ENCODE results near the gene IRS1. TPM values are rescaled to one million over a fixed set of nuclear protein-coding genes. Genes with fewer than 3 reads are reported as not detected.

The IRS1 gene
- total RNA-seq, 1 experiment from 2014 or later = 15.0 TPM

DNA sequence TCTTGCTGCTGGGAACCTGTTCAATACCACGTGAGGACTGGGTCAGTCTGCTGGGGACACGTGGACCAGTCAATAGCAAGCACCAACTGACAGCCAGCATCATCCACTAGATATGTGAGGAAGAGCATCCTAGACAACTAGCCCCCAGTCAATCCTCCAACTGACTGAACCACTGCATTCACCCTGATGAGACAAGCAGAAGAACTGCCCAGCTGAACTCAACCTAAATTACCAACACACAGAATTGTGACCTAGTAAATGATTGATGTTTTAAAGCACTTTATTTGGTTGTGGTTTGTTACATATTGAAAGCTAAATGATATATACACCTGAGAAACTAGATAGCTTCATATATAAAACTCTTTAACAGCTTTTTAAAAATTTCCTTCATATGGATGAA is 15.7 kb downstream of the IRS1 start:
- Histone ChIP-seq H4K20me1 (ENCODE audit: control insufficient read depth, insufficient read depth, insufficient read length) (no peaks in the 10 kb centered on the region), H2BK12ac (ENCODE audit: insufficient read length, low read depth, low read length) (no peak overlapping the region), H2AFZ (ENCODE audit: low read length) (no peak overlapping the region), H3K4me1 (ENCODE audit: insufficient read depth, low read length) (no peaks in the 10 kb centered on the region; the same call in 1 of the 2 replicates), H2BK20ac (ENCODE audit: low read depth, low read length, poor library complexity, severe bottlenecking) (no peak overlapping the region), H4K91ac (ENCODE audit: insufficient read length, low read depth, low read length) (no peak overlapping the region), H3K4me2 (ENCODE audit: insufficient read depth, insufficient read length, low read length) (no peak overlapping the region), H3K9me3 (ENCODE audit: control insufficient read depth, low read depth, low read length) (no peaks in the 10 kb centered on the region), H3K23me2 (ENCODE audit: insufficient read length, low read depth, low read length, poor library complexity, severe bottlenecking) (no peaks in the 10 kb centered on the region), H4K8ac (replicated peaks; ENCODE audit: insufficient read length, low read depth, low read length) (no peak overlapping the region), H2BK120ac (ENCODE audit: low read depth, low read length, poor library complexity, severe bottlenecking) (no peak overlapping the region), H2BK15ac (ENCODE audit: low read depth, low read length) (no peak overlapping the region), H3K18ac (ENCODE audit: insufficient read length, low read depth, low read length) (no peak overlapping the region), H4K5ac (ENCODE audit: insufficient read length, low read depth, low read length) (no peak overlapping the region), H3K4ac (ENCODE audit: low read depth, low read length) (no peak overlapping the region), H3T11ph (ENCODE audit: low read length) (no peak overlapping the region), H3K79me1 (ENCODE audit: insufficient read depth, low read depth, low read length, poor library complexity, severe bottlenecking) (no peaks in the 10 kb centered on the region), H3K56ac (ENCODE audit: insufficient read length, low read depth, low read length) (no peak overlapping the region), H3K23ac (ENCODE audit: insufficient read length, low read depth, low read length) (no peak overlapping the region), H3K27ac (ENCODE audit: insufficient read length, low read depth, low read length) (no peak overlapping the region), H3K9ac (ENCODE audit: extremely low read depth, insufficient read length, low read length) (no peak overlapping the region), H3K14ac (ENCODE audit: insufficient read depth, low read length) (no peak overlapping the region), H3K79me2 (ENCODE audit: insufficient read depth, low read length) (0 out of 2 replicates have a peak, but pooled peaks cover 2% of the 10 kb centered on the region), H2BK5ac (ENCODE audit: insufficient read length, low read length) (no peak overlapping the region), H3K27me3 (ENCODE audit: insufficient read depth, low read length) (no peaks in the 10 kb centered on the region), H2AK5ac (ENCODE audit: insufficient read length, low read length) (no peak overlapping the region)
- H3K9me3 Mint-ChIP-seq = peaks cover 2 to 3% of the 10 kb centered on the region in 2 experiments; a peak in 2 of 5 replicates
- TF ChIP-seq, protein P1, sequence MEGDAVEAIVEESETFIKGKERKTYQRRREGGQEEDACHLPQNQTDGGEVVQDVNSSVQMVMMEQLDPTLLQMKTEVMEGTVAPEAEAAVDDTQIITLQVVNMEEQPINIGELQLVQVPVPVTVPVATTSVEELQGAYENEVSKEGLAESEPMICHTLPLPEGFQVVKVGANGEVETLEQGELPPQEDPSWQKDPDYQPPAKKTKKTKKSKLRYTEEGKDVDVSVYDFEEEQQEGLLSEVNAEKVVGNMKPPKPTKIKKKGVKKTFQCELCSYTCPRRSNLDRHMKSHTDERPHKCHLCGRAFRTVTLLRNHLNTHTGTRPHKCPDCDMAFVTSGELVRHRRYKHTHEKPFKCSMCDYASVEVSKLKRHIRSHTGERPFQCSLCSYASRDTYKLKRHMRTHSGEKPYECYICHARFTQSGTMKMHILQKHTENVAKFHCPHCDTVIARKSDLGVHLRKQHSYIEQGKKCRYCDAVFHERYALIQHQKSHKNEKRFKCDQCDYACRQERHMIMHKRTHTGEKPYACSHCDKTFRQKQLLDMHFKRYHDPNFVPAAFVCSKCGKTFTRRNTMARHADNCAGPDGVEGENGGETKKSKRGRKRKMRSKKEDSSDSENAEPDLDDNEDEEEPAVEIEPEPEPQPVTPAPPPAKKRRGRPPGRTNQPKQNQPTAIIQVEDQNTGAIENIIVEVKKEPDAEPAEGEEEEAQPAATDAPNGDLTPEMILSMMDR (conservative IDR thresholded peaks at IDR 0.05) = no peak
- DNase-seq = no peak
- H3K27ac Mint-ChIP-seq = no peak overlapping the region
- H3K4me3 Mint-ChIP-seq = no peak overlapping the region
- WGBS (ENCODE audit: extremely low coverage, insufficient read length, low lambda C conversion rate) = no CpG with 5 or more reads among the region's 2 CpGs
- peaks cover 20 to 25% of the 10 kb centered on the region in 2 experiments for H3K4me1 Mint-ChIP-seq
- peaks cover 15 to 24% (median 24%) of the 10 kb centered on the region in 3 experiments for H3K36me3 Mint-ChIP-seq (ENCODE audit: insufficient read depth in 1 of 3, low read depth in 3 of 3)
- no peaks in the 10 kb centered on the region for H3K27me3 Mint-ChIP-seq (ENCODE audit: low read depth)

All from H9 (cell line).